GM12865 (cell line): ENCODE measurements around the gene SFI1.

Experiments used
- DNase-seq: peaks from one replicate; pipeline ENCODE4 v3.0.0; 2010; ENCODE audit warnings: low read depth
- H3K4me3 ChIP-seq: 2 replicates; pipeline ENCODE4 v1.5.1; 2011; ENCODE audit warnings: mild to moderate bottlenecking, low read depth, low read length, control low read depth
- CTCF ChIP-seq: IDR thresholded peaks from 2 replicates; pipeline ENCODE4 v1.5.1; 2011; ENCODE audit warnings: low read length, control low read depth, low read depth, inconsistent platforms; ENCODE audit not compliant: insufficient read depth; ENCODE audit errors: missing control alignments

Gene SFI1

GRCh38 chr22:31651664-31652063, 155.3 kb downstream of the SFI1 start:
- peak overlapping the region; percentile 37 for H3K4me3 ChIP-seq
- TF ChIP-seq CTCF = no peak
- DNase-seq = peak; percentile 51

GRCh38 chr22:31652088-31652487, 155.8 kb downstream of the SFI1 start:
- TF ChIP-seq CTCF = no peak
- peak; percentile 44 for DNase-seq
- peak overlapping the region; percentile 37 for H3K4me3 ChIP-seq

- TF ChIP-seq CTCF = no peak
- DNase-seq = peak; percentile 58
- H3K4me3 ChIP-seq = no peak overlapping the region; the same call in 1 of the 2 replicates
Measured at GRCh38 chr22:31652911-31653684, 156.8 kb downstream of the SFI1 start.

- TF ChIP-seq CTCF = no peak
- DNase-seq = no peak
- H3K4me3 ChIP-seq = no peak overlapping the region
Measured at GRCh38 chr22:31653944-31654343, 157.6 kb downstream of the SFI1 start.

GRCh38 chr22:31654408-31654807, 158.1 kb downstream of the SFI1 start:
- TF ChIP-seq CTCF = no peak
- no peak for DNase-seq
- no peak overlapping the region for H3K4me3 ChIP-seq

- no peak overlapping the region for H3K4me3 ChIP-seq
- TF ChIP-seq CTCF = no peak
- DNase-seq = no peak
Measured at GRCh38 chr22:31659246-31659645, 162.9 kb downstream of the SFI1 start.

- H3K4me3 ChIP-seq = peak overlapping the region; percentile 80
- DNase-seq = peak; percentile 79
Measured at GRCh38 chr22:31660860-31661341, 164.6 kb downstream of the SFI1 start.
